Naive thymus-derived CD8-positive, alpha-beta T cell (primary cell): ENCODE data around the gene RS1. TPM values are rescaled to one million over a fixed set of nuclear protein-coding genes. Genes with fewer than 3 reads are reported as not detected.
A peak's percentile ranks its signal among the peaks of the same experiment; 100 is the strongest.

Experiments used
- ATAC-seq, 2 donors: fragments of 150-1000 bp; cut with Tn5 transposase in 1 of 2; sonication (Bioruptor Pico), chemical (Tn5 transposase) in 1 of 2; 1 replicate in 1 of 2; 2 replicates in 1 of 2; pipeline ENCODE4 v1.10.0; 2021; ENCODE audit warnings: mild to moderate bottlenecking in 2 of 2, moderate library complexity in 2 of 2
- POLR2A ChIA-PET: fragments of 350-600 bp; sonication (Branson Sonifier 250); formaldehyde crosslinking; loops from one replicate; lab custom pipeline; 2021; ENCODE audit warnings: antibody characterized with exemption; lab: Charles Lee
- DNase-seq, 10 donors: peaks; one replicate each; pipeline versions ENCODE4 v3.0.0 to v3.0.0-alpha.2; 2020 to 2022
- H3K27ac Mint-ChIP-seq, 10 donors: one replicate each; pipeline ENCODE4 v1.8.0; 2020 to 2022; ENCODE audit warnings: mild to moderate bottlenecking in 10 of 10, mixed read lengths in 10 of 10, moderate library complexity in 4 of 10, inconsistent platforms in 1 of 10
- H3K27me3 Mint-ChIP-seq, 5 donors: one replicate each; pipeline ENCODE4 v1.8.0; 2021 to 2022; ENCODE audit warnings: mixed read lengths in 5 of 5
- H3K36me3 Mint-ChIP-seq, 3 donors: one replicate each; pipeline ENCODE4 v1.8.0; 2020 to 2022; ENCODE audit warnings: mixed read lengths in 3 of 3, mild to moderate bottlenecking in 2 of 3, inconsistent platforms in 1 of 3
- H3K4me1 Mint-ChIP-seq, 4 donors: one replicate each; pipeline ENCODE4 v1.8.0; 2021 to 2022; ENCODE audit warnings: mixed read lengths in 4 of 4
- H3K4me3 Mint-ChIP-seq, 10 donors: one replicate each; pipeline ENCODE4 v1.8.0; 2020 to 2022; ENCODE audit warnings: mild to moderate bottlenecking in 10 of 10, mixed read lengths in 10 of 10, moderate library complexity in 6 of 10, inconsistent platforms in 1 of 10
- H3K9me3 Mint-ChIP-seq, 9 donors: one replicate each; pipeline ENCODE4 v1.8.0; 2020 to 2022; ENCODE audit warnings: mixed read lengths in 9 of 9, mild to moderate bottlenecking in 3 of 9, inconsistent platforms in 1 of 9, moderate library complexity in 1 of 9
- polyA plus RNA-seq, 3 donors: library from polyadenylated mRNA; unstranded; fragments of 300-500 nt; fragmentation: Illumina TruSeq; gene quantifications; one replicate each; pipeline ENCODE4 v1.2.3, GENCODE V29; 2021
- total RNA-seq, 8 experiments: library from RNA in 2 of 8; stranded (reverse) in 2 of 8; gene quantifications; one replicate each; pipeline ENCODE4 v1.2.3 and lab custom pipeline; 2021 to 2026

Gene RS1
- total and polyA plus RNA-seq, 5 experiments from 2014 or later, result not detected

- no peaks in the 10 kb centered on the region for H3K27me3 Mint-ChIP-seq
- no peaks in the 10 kb centered on the region for H3K4me1 Mint-ChIP-seq
- POLR2A ChIA-PET, result no interaction called here
- H3K4me3 Mint-ChIP-seq, result no peak overlapping the region
- ATAC-seq (no peak), DNase-seq (no peak)
- H3K36me3 Mint-ChIP-seq, result peaks cover 0 to 13% (median 2%) of the 10 kb centered on the region in 3 donors
- H3K27ac Mint-ChIP-seq, result no peak overlapping the region
- H3K9me3 Mint-ChIP-seq, result no peaks in the 10 kb centered on the region
Measured at GRCh38 chrX:18620349-18620748, 51.6 kb downstream of the RS1 start.

- H3K9me3 Mint-ChIP-seq, result no peaks in the 10 kb centered on the region
- POLR2A ChIA-PET, result no interaction called here
- H3K27ac Mint-ChIP-seq, result no peak overlapping the region
- no peaks in the 10 kb centered on the region for H3K4me1 Mint-ChIP-seq
- H3K36me3 Mint-ChIP-seq, result peaks cover 0 to 5% (median 4%) of the 10 kb centered on the region in 3 donors
- DNase-seq, result no peak
- H3K27me3 Mint-ChIP-seq, result no peaks in the 10 kb centered on the region
- no peak for ATAC-seq
- no peak overlapping the region for H3K4me3 Mint-ChIP-seq
Measured at GRCh38 chrX:18619288-18619687, 52.6 kb downstream of the RS1 start.

- no peaks in the 10 kb centered on the region for H3K4me1 Mint-ChIP-seq
- no peak overlapping the region for H3K4me3 Mint-ChIP-seq
- H3K36me3 Mint-ChIP-seq, result peaks cover 0 to 11% (median 7%) of the 10 kb centered on the region in 3 donors
- POLR2A ChIA-PET, result no interaction called here
- no peaks in the 10 kb centered on the region for H3K27me3 Mint-ChIP-seq
- DNase-seq (no peak), ATAC-seq (no peak)
- H3K9me3 Mint-ChIP-seq, result no peaks in the 10 kb centered on the region
- H3K27ac Mint-ChIP-seq, result no peak overlapping the region
Measured at GRCh38 chrX:18617407-18617750, 54.5 kb downstream of the RS1 start.

GRCh38 chrX:18616688-18617406 lies 55.1 kb downstream of the RS1 start:
- H3K27me3 Mint-ChIP-seq, result no peaks in the 10 kb centered on the region
- no peaks in the 10 kb centered on the region for H3K9me3 Mint-ChIP-seq
- ATAC-seq (no peak), DNase-seq (no peak)
- peaks cover 0 to 11% (median 7%) of the 10 kb centered on the region in 3 donors for H3K36me3 Mint-ChIP-seq
- no peak overlapping the region for H3K27ac Mint-ChIP-seq
- H3K4me1 Mint-ChIP-seq, result no peaks in the 10 kb centered on the region
- H3K4me3 Mint-ChIP-seq, result no peak overlapping the region
- POLR2A ChIA-PET, result no interaction called here

GRCh38 chrX:18613930-18614639 lies 57.8 kb downstream of the RS1 start:
- no peak for DNase-seq
- no peak overlapping the region for H3K27ac Mint-ChIP-seq
- POLR2A ChIA-PET, result no interaction called here
- no peaks in the 10 kb centered on the region for H3K9me3 Mint-ChIP-seq
- no peaks in the 10 kb centered on the region for H3K27me3 Mint-ChIP-seq
- H3K36me3 Mint-ChIP-seq, result peaks cover 4 to 18% (median 16%) of the 10 kb centered on the region in 3 donors
- H3K4me1 Mint-ChIP-seq, result no peaks in the 10 kb centered on the region
- no peak overlapping the region for H3K4me3 Mint-ChIP-seq
- no peak for ATAC-seq

GRCh38 chrX:18607966-18608365 lies 63.9 kb downstream of the RS1 start:
- no peaks in the 10 kb centered on the region for H3K9me3 Mint-ChIP-seq
- no peak overlapping the region for H3K4me3 Mint-ChIP-seq
- no peaks in the 10 kb centered on the region for H3K27me3 Mint-ChIP-seq
- H3K27ac Mint-ChIP-seq, result no peak overlapping the region
- peaks cover 0 to 3% (median 0%) of the 10 kb centered on the region in 4 donors for H3K4me1 Mint-ChIP-seq
- no peak for DNase-seq
- H3K36me3 Mint-ChIP-seq, result peaks cover 4 to 47% (median 16%) of the 10 kb centered on the region in 3 donors
- no peak for ATAC-seq
- POLR2A ChIA-PET, result no interaction called here

- H3K4me3 Mint-ChIP-seq, result no peak overlapping the region
- H3K27me3 Mint-ChIP-seq, result no peaks in the 10 kb centered on the region
- H3K27ac Mint-ChIP-seq, result peak overlapping the region in 1 of 10 donors; percentile 26
- POLR2A ChIA-PET, result no interaction called here
- ATAC-seq, result no peak
- peaks cover 12 to 25% (median 13%) of the 10 kb centered on the region in 3 donors for H3K36me3 Mint-ChIP-seq
- no peak for DNase-seq
- H3K9me3 Mint-ChIP-seq, result peaks cover 0 to 2% (median 0%) of the 10 kb centered on the region in 9 donors
- H3K4me1 Mint-ChIP-seq, result peaks cover 0 to 2% (median 0%) of the 10 kb centered on the region in 4 donors
Measured at GRCh38 chrX:18598413-18598812, 73.5 kb downstream of the RS1 start.

GRCh38 chrX:18596096-18596495 lies 75.8 kb downstream of the RS1 start:
- ATAC-seq, result no peak
- POLR2A ChIA-PET, result no interaction called here
- H3K4me3 Mint-ChIP-seq, result no peak overlapping the region
- H3K9me3 Mint-ChIP-seq, result peaks cover 0 to 3% (median 0%) of the 10 kb centered on the region in 9 donors
- no peaks in the 10 kb centered on the region for H3K4me1 Mint-ChIP-seq
- H3K36me3 Mint-ChIP-seq, result peaks cover 13 to 21% (median 17%) of the 10 kb centered on the region in 3 donors
- H3K27ac Mint-ChIP-seq, result no peak overlapping the region
- H3K27me3 Mint-ChIP-seq, result no peaks in the 10 kb centered on the region
- DNase-seq, result no peak

- no peaks in the 10 kb centered on the region for H3K27me3 Mint-ChIP-seq
- H3K4me1 Mint-ChIP-seq, result no peaks in the 10 kb centered on the region
- no peak for DNase-seq
- H3K9me3 Mint-ChIP-seq, result peaks cover 0 to 5% (median 0%) of the 10 kb centered on the region in 9 donors
- H3K27ac Mint-ChIP-seq, result no peak overlapping the region
- POLR2A ChIA-PET, result no interaction called here
- H3K36me3 Mint-ChIP-seq, result peaks cover 17 to 22% (median 20%) of the 10 kb centered on the region in 3 donors
- H3K4me3 Mint-ChIP-seq, result no peak overlapping the region
- ATAC-seq, result no peak
Measured at GRCh38 chrX:18594079-18594478, 77.8 kb downstream of the RS1 start.

GRCh38 chrX:18591834-18592233 lies 80.1 kb downstream of the RS1 start:
- ATAC-seq, result no peak

More at GRCh38 chrX:18591834-18592233, 80.1 kb downstream of the RS1 start:
- Mint-ChIP-seq H3K27ac (no peak overlapping the region), H3K27me3 (no peaks in the 10 kb centered on the region), H3K36me3 (peaks cover 15 to 28% (median 21%) of the 10 kb centered on the region in 3 donors), H3K9me3 (peaks cover 0 to 5% (median 0%) of the 10 kb centered on the region in 9 donors), H3K4me3 (no peak overlapping the region), H3K4me1 (no peaks in the 10 kb centered on the region)
- DNase-seq, result no peak
- POLR2A ChIA-PET, result no interaction called here

Other genes starting within 250 kb of the RS1 start
- 1 to 10 TPM; 5.5 to 5.6 TPM for gene CDKL5, start 246.5 kb downstream of the RS1 start, total RNA-seq
- gene CDKL5, start 246.5 kb downstream of the RS1 start, polyA plus RNA-seq, result 1 to 10 TPM in 1 of 3 donors, under 1 TPM in 2; 0.74 to 1.3 (median 0.95) TPM
- under 1 TPM; 0.26 to 0.55 TPM for gene PPEF1, start 35.5 kb upstream of the RS1 start, total RNA-seq
- under 1 TPM in 1 of 3 donors, not detected in 2; 0.75 TPM for gene PPEF1, start 35.5 kb upstream of the RS1 start, polyA plus RNA-seq